ENCODE data around the gene SLC22A1. TPM values are rescaled to one million over a fixed set of nuclear protein-coding genes. Genes with fewer than 3 reads are reported as not detected.
"Not testable (repeated sequence)": the region's sequence is repeated elsewhere in the genome, so short reads cannot be mapped to it uniquely, and the experiment has no call there.

The SLC22A1 gene
- total RNA-seq, 2 donors from 2014 or later: 0.26 to 0.33 TPM

DNA sequence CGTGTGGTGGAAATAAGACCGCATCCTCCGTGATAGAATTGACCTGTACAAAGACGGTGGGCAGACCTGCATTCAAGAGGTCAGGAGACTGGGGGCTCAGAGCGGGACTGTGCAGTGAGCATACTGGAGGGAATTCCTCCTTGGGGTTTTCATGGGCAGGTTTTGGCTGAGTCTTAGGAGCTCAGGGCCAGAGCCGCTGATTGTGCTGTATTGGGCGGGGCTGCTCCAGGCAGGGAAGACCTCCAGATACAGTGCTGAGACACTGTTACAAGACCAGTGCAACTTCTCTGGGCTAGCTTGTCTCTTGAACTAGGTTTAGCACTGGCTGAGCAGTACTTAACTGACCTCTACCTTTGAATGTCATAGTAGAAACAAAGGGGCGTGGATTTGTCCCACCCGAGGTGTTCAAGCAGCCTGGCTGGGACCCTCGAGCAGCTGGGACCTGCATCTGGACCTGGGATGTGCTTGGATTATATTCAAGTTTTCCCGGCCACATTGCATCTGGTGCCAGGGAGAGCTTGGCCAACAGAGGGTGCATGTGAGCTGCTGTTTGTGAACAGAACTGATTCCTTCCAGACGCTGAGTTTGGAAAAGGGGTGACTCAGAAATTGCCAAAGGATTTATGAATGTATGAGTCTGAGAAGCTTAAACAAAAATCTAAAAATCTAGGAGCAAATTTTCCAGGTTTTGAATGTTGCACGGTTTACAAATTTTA, 33.4 kb upstream of the SLC22A1 start:
- Histone ChIP-seq H3K27ac (no peak overlapping the region), H3K27me3 (no peaks in the 10 kb centered on the region), H3K36me3 (replicated peaks in 1 of 2; ENCODE audit: insufficient read depth in 1 of 2, low read depth in 2 of 2) (peaks cover 29 to 47% of the 10 kb centered on the region in 2 donors), H3K4me1 (no peaks in the 10 kb centered on the region), H3K4me3 (no peak overlapping the region), H3K9me3 (no peaks in the 10 kb centered on the region)
- intact Hi-C loops (cut with DNase I): no loop called here
- DNase-seq: peak; percentile 52 to 69 (median 59)
- TF ChIP-seq POLR2A (IDR thresholded peaks at IDR 0.05): no peak
- TF ChIP-seq, protein P1, sequence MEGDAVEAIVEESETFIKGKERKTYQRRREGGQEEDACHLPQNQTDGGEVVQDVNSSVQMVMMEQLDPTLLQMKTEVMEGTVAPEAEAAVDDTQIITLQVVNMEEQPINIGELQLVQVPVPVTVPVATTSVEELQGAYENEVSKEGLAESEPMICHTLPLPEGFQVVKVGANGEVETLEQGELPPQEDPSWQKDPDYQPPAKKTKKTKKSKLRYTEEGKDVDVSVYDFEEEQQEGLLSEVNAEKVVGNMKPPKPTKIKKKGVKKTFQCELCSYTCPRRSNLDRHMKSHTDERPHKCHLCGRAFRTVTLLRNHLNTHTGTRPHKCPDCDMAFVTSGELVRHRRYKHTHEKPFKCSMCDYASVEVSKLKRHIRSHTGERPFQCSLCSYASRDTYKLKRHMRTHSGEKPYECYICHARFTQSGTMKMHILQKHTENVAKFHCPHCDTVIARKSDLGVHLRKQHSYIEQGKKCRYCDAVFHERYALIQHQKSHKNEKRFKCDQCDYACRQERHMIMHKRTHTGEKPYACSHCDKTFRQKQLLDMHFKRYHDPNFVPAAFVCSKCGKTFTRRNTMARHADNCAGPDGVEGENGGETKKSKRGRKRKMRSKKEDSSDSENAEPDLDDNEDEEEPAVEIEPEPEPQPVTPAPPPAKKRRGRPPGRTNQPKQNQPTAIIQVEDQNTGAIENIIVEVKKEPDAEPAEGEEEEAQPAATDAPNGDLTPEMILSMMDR (IDR thresholded peaks at IDR 0.05): peak; percentile 33 to 62 (median 51)
- 63 to 64% methylated on average over 13 of the region's 13 CpGs for WGBS, 2 donors
- peak; percentile 58 for ATAC-seq

DNA sequence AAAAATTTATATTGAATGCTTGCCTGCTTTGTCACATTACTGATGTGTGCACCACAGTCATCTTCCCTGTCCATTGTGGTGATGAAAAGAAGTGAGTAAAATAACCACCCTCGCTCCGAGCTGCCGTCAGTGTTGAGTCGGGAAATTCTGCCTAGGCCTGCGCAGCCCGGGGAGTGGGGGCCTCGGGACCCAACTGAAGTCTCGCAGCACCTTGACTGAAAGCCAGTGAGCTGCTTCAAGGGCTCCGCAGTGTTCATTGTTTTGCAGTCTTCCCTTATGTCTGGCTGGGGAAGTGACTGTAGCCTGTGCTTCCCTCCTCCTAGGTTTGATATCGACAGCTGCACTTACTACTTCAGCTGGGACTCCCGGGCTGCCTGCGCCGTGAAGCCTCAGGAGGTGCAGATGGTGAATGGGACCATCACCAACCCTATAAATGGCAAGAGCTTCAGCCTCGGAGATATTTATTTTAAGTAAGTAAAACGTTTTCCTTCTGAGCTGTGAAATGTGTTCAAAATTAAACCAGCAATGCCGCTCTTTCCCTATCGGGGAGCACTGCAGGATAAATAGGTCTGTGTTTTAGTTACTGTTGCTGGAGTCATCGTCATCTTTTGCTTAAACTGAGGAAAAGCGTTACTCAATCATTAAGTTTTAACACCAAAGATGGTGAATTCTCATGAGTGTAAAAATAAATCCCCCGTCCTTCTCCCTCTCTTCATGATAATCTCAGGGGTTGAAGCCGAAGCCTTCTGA, 32.7 kb upstream of the SLC22A1 start:
- intact Hi-C loops (cut with DNase I): no loop called here
- Histone ChIP-seq H3K27ac (no peak overlapping the region), H3K4me1 (no peaks in the 10 kb centered on the region), H3K36me3 (replicated peaks in 1 of 2; ENCODE audit: insufficient read depth in 1 of 2, low read depth in 2 of 2) (peaks cover 28 to 54% of the 10 kb centered on the region in 2 donors), H3K9me3 (no peaks in the 10 kb centered on the region), H3K27me3 (no peaks in the 10 kb centered on the region), H3K4me3 (no peak overlapping the region)
- DNase-seq (no peak), ATAC-seq (no peak)
- TF ChIP-seq POLR2A (IDR thresholded peaks at IDR 0.05): no peak
- TF ChIP-seq, protein P1 (IDR thresholded peaks at IDR 0.05): no peak
- WGBS, 2 donors: 81 to 88% methylated on average over 18 to 21 of the region's 21 CpGs

GRCh38 chr6:160089534-160089897, 32.1 kb upstream of the SLC22A1 start:
- Histone ChIP-seq H3K27me3 (no peaks in the 10 kb centered on the region), H3K4me3 (no peak overlapping the region), H3K4me1 (no peaks in the 10 kb centered on the region), H3K9me3 (no peaks in the 10 kb centered on the region), H3K27ac (no peak overlapping the region), H3K36me3 (replicated peaks in 1 of 2; ENCODE audit: insufficient read depth in 1 of 2, low read depth in 2 of 2) (peaks cover 25 to 57% of the 10 kb centered on the region in 2 donors)
- DNase-seq: no peak
- 95 to 98% methylated on average over 7 of the region's 7 CpGs for WGBS, 2 donors
- ATAC-seq: no peak
- intact Hi-C loops (cut with DNase I): no loop called here
- TF ChIP-seq, protein P1 (IDR thresholded peaks at IDR 0.05): no peak
- TF ChIP-seq POLR2A (IDR thresholded peaks at IDR 0.05): no peak

- H3K4me3 ChIP-seq; H3K4me1 ChIP-seq; intact Hi-C loops (cut with DNase I); H3K27ac ChIP-seq; DNase-seq; H3K27me3 ChIP-seq; ATAC-seq; H3K9me3 ChIP-seq: not testable (repeated sequence)
- H3K36me3 ChIP-seq (replicated peaks in 1 of 2; ENCODE audit: insufficient read depth in 1 of 2, low read depth in 2 of 2): peaks cover 18 to 48% of the 10 kb centered on the region in 2 donors
- WGBS, 2 donors: 91 to 92% methylated on average over 29 to 31 of the region's 32 CpGs
Observed at GRCh38 chr6:160090442-160091239, 31.0 kb upstream of the SLC22A1 start.

DNA sequence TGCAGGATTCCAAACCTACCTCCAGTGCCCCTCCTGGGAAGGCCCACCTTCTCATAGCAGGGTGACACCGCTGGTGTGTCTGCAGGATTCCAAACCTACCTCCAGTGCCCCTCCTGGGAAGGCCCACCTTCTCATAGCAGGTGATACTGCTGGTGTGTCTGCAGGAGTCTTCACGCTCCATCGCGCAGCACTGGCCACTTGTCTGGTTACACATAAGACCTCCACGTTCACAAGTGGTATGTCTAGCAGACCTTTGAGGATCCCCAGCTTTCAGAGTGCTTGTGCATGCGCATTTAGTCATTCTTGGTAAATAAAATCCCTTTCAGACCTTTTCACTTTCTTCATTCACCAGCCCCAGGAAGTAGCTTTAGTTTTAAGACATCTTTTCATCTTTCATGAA, 29.4 kb upstream of the SLC22A1 start:
- H3K27ac ChIP-seq; intact Hi-C loops (cut with DNase I); DNase-seq; H3K4me3 ChIP-seq; H3K4me1 ChIP-seq; H3K9me3 ChIP-seq; ATAC-seq; H3K27me3 ChIP-seq: not testable (repeated sequence)
- WGBS, 2 donors: 94 to 96% methylated on average over 5 of the region's 6 CpGs
- H3K36me3 ChIP-seq (replicated peaks in 1 of 2; ENCODE audit: insufficient read depth in 1 of 2, low read depth in 2 of 2): peaks cover 18 to 48% of the 10 kb centered on the region in 2 donors
